HCT116 (cell line): ENCODE results near the gene ACSL5. TPM values are rescaled to one million over a fixed set of nuclear protein-coding genes. Genes with fewer than 3 reads are reported as not detected.

Source experiments
- ATAC-seq: fragments of 200-7000 bp; cut with Tn5 transposase; 2 replicates; pipeline ENCODE4 v1.9.1; 2020; ENCODE audit warnings: mild to moderate bottlenecking, moderate library complexity
- BruUV-seq: library from RNA; stranded (reverse); fragments of 400-500 nt; replicated peaks from 2 replicates; lab custom pipeline; 2021; lab: Mats Ljungman, UMichigan
- CTCF ChIA-PET: fragments of 300-600 bp; sonication (Branson Sonifier 250); formaldehyde crosslinking; loops from one replicate; lab custom pipeline; 2021; ENCODE audit warnings: antibody characterized with exemption; lab: Charles Lee
- POLR2A ChIA-PET: fragments of 300-600, 350-600 bp; sonication (Branson Sonifier 250); formaldehyde crosslinking; loops from one replicate; lab custom pipeline; 2021; ENCODE audit warnings: antibody characterized with exemption; lab: Charles Lee
- RAD21 ChIA-PET, 2 experiments: fragments of 300-600 bp; sonication (Branson Sonifier 250); formaldehyde crosslinking; loops; one replicate each; lab custom pipeline; 2023; ENCODE audit warnings: low total read pairs in 2 of 2; ENCODE audit not compliant: uncharacterized antibody in 2 of 2, unreplicated experiment in 2 of 2, low non-redundant PET in 1 of 2; lab: Charles Lee
- DNase-seq: peaks from one replicate; pipeline ENCODE4 v3.0.0-alpha.2; 2010; ENCODE audit warnings: low read depth, low spot score
- H2AFZ ChIP-seq: fragments of 200-600 bp; shearing (Covaris generic), sonication (generic); 2 replicates; pipeline ENCODE4 v1.6.1; 2017; ENCODE audit warnings: low read depth, mixed run types, mixed read lengths, antibody characterized with exemption, low read length; ENCODE audit not compliant: poor library complexity, severe bottlenecking
- H3K27ac ChIP-seq: 2 replicates; pipeline ENCODE4 v1.5.1; 2012; ENCODE audit warnings: low read depth, low read length
- H3K27me3 ChIP-seq: fragments of 200-600 bp; sonication (generic); 2 replicates; pipeline ENCODE4 v1.6.1; 2016; ENCODE audit warnings: mixed run types, low read length, mixed read lengths; ENCODE audit not compliant: insufficient read depth
- H3K36me3 ChIP-seq, 2 experiments: fragments of 200-500 bp in 1 of 2; fragments of 200-600 bp in 1 of 2; sonication (Bioruptor generic) in 1 of 2; sonication (generic) in 1 of 2; 2 replicates each; pipeline versions ENCODE4 v1.5.1 to v1.6.1; 2014 to 2016; ENCODE audit warnings: low read length in 2 of 2, inconsistent platforms in 1 of 2, mixed read lengths in 1 of 2, mixed run types in 1 of 2; ENCODE audit not compliant: insufficient read depth in 2 of 2, control insufficient read depth in 1 of 2
- H3K4me1 ChIP-seq, 2 experiments: fragments of 200-600 bp in 1 of 2; sonication (generic) in 1 of 2; 2 replicates each; pipeline versions ENCODE4 v1.5.1 to v1.6.1; 2012 to 2017; ENCODE audit warnings: low read length in 2 of 2, inconsistent platforms in 1 of 2, mild to moderate bottlenecking in 1 of 2, mixed read lengths in 1 of 2, mixed run types in 1 of 2, moderate library complexity in 1 of 2; ENCODE audit not compliant: insufficient read depth in 2 of 2, control insufficient read depth in 1 of 2
- H3K4me2 ChIP-seq: fragments of 200-600 bp; sonication (generic); 2 replicates; pipeline ENCODE4 v1.6.1; 2017; ENCODE audit warnings: mixed run types, low read length, mixed read lengths
- H3K4me3 ChIP-seq, 2 experiments: fragments of 200-600 bp in 1 of 2; sonication (generic) in 1 of 2; replicated peaks in 1 of 2; 2 replicates each; pipeline ENCODE4 v1.5.1; 2011 to 2016; ENCODE audit warnings: low read length in 2 of 2, control low read depth in 1 of 2, low read depth in 1 of 2, mild to moderate bottlenecking in 1 of 2, mixed read lengths in 1 of 2, mixed run types in 1 of 2
- H3K79me2 ChIP-seq: fragments of 200-600 bp; sonication (generic); 2 replicates; pipeline ENCODE4 v1.6.1; 2017; ENCODE audit warnings: mild to moderate bottlenecking, mixed run types, low read length, moderate library complexity, mixed read lengths; ENCODE audit not compliant: insufficient read depth
- H3K9ac ChIP-seq: fragments of 200-600 bp; sonication (generic); 2 replicates; pipeline ENCODE4 v1.6.1; 2016; ENCODE audit warnings: low read length, mixed read lengths
- H3K9me2 ChIP-seq: fragments of 200-600 bp; sonication (generic), shearing (Covaris generic); 2 replicates; pipeline ENCODE4 v1.6.1; 2017; ENCODE audit warnings: mixed run types, mild to moderate bottlenecking, moderate library complexity; ENCODE audit not compliant: insufficient read depth
- H3K9me3 ChIP-seq, 2 experiments: fragments of 200-500 bp in 1 of 2; fragments of 200-600 bp in 1 of 2; sonication (Bioruptor generic) in 1 of 2; sonication (generic) in 1 of 2; 2 replicates each; pipeline ENCODE4 v1.6.1; 2014 to 2017; ENCODE audit warnings: low read length in 2 of 2, mixed read lengths in 2 of 2, inconsistent platforms in 1 of 2, low read depth in 1 of 2, mild to moderate bottlenecking in 1 of 2, mixed run types in 1 of 2, moderate library complexity in 1 of 2; ENCODE audit not compliant: control insufficient read depth in 1 of 2, insufficient read depth in 1 of 2
- H4K20me1 ChIP-seq: fragments of 200-600 bp; sonication (generic), shearing (Covaris generic); 2 replicates; pipeline ENCODE4 v1.6.1; 2017; ENCODE audit warnings: mixed run types, mild to moderate bottlenecking, moderate library complexity; ENCODE audit not compliant: insufficient read depth
- ATF3 ChIP-seq: IDR thresholded peaks from 2 replicates; pipeline ENCODE4 v1.6.1; 2012
- CBX3 ChIP-seq: IDR thresholded peaks from 2 replicates; pipeline ENCODE4 v1.6.1; 2012; ENCODE audit warnings: low read depth
- CEBPB ChIP-seq: IDR thresholded peaks from 2 replicates; pipeline ENCODE4 v1.6.1; 2012; ENCODE audit warnings: low read depth
- CTCF ChIP-seq, 3 experiments: fragments of 200-600 bp in 1 of 3; sonication (generic) in 1 of 3; IDR thresholded peaks in 2 of 3; conservative IDR thresholded peaks in 1 of 3; 2 replicates each; pipeline ENCODE4 v1.5.1; 2012 to 2017; ENCODE audit warnings: low read depth in 2 of 3, low read length in 2 of 3, antibody characterized with exemption in 1 of 3, borderline replicate concordance in 1 of 3, control low read depth in 1 of 3, mild to moderate bottlenecking in 1 of 3, mixed read lengths in 1 of 3, mixed run types in 1 of 3, moderate library complexity in 1 of 3; ENCODE audit not compliant: insufficient read depth in 1 of 3
- EZH2phosphoT487 ChIP-seq: fragments of 200-600 bp; IDR thresholded peaks from 2 replicates; pipeline ENCODE4 v1.6.1; 2018; ENCODE audit warnings: antibody characterized with exemption, borderline replicate concordance
- FOSL1 ChIP-seq: IDR thresholded peaks from 2 replicates; pipeline ENCODE4 v1.6.1; 2012; ENCODE audit warnings: low read depth
- MAX ChIP-seq: IDR thresholded peaks from 2 replicates; pipeline ENCODE4 v1.6.1; 2012
- POLR2AphosphoS5 ChIP-seq: IDR thresholded peaks from 2 replicates; pipeline ENCODE4 v1.6.1; 2011; ENCODE audit warnings: mild to moderate bottlenecking, low read depth, low read length, moderate library complexity
- RAD21 ChIP-seq: IDR thresholded peaks from 2 replicates; pipeline ENCODE4 v1.6.1; 2012; ENCODE audit warnings: low read depth, mild to moderate bottlenecking
- SIN3A ChIP-seq: IDR thresholded peaks from 2 replicates; pipeline ENCODE4 v1.6.1; 2012; ENCODE audit warnings: low read depth
- SRF ChIP-seq: IDR thresholded peaks from 2 replicates; pipeline ENCODE4 v1.6.1; 2012; ENCODE audit warnings: low read depth
- TCF7L2 ChIP-seq: IDR thresholded peaks from 2 replicates; pipeline ENCODE4 v1.7.0; 2011; ENCODE audit warnings: borderline replicate concordance, inconsistent platforms; ENCODE audit not compliant: insufficient read depth, insufficient read length; ENCODE audit errors: extremely low read depth
- YY1 ChIP-seq: IDR thresholded peaks from 2 replicates; pipeline ENCODE4 v1.6.1; 2011; ENCODE audit warnings: low read length, low read depth, moderate library complexity, mild to moderate bottlenecking; ENCODE audit not compliant: insufficient replicate concordance; ENCODE audit errors: extremely low read depth
- ZFX ChIP-seq: fragments of 450-650 bp; IDR thresholded peaks from 2 replicates; pipeline ENCODE4 v1.6.1; 2017
- ZNF274 ChIP-seq: fragments of 200-500 bp; sonication (Bioruptor generic); IDR thresholded peaks from 2 replicates; pipeline ENCODE4 v1.6.1; 2014; ENCODE audit warnings: mild to moderate bottlenecking, low read depth, low read length, inconsistent platforms
- intact Hi-C: fragments of 100-400 bp; cut with micrococcal nuclease; formaldehyde crosslinking; loops from 2 replicates; pipeline ENCODE4 v1.10.0; 2022
- total RNA-seq: library from RNA; stranded (reverse); gene quantifications from one replicate; pipeline ENCODE4 v1.2.1, GENCODE V29; 2021; ENCODE audit not compliant: unreplicated experiment

ACSL5 gene
- total RNA-seq, 1 experiment from 2014 or later = 195 TPM

- no TSS peak for BruUV-seq
Measured at GRCh38 chr10:112340601-112341000, 33.3 kb upstream of the ACSL5 start.

GRCh38 chr10:112343056-112343806 is 30.7 kb upstream of the ACSL5 start:
- no peak overlapping the region for H3K4me3 ChIP-seq
- no peaks in the 10 kb centered on the region for H3K79me2 ChIP-seq
- intact Hi-C loops = no loop called here
- no peaks in the 10 kb centered on the region for H3K9me3 ChIP-seq
- RAD21 ChIA-PET = no interaction called here
- H3K36me3 ChIP-seq = no peaks in the 10 kb centered on the region
- ATAC-seq (no peak), DNase-seq (no peak)
- no peak overlapping the region for H3K9ac ChIP-seq
- no peak overlapping the region for H3K4me2 ChIP-seq
- CTCF ChIA-PET = interaction anchor here (1.1 kb wide), 1 partner anchor 92 kb away, joined by 4 read pairs; no protein-coding TSS in a partner anchor
- peaks cover 13 to 44% of the 10 kb centered on the region in 2 experiments; a peak in 3 of 4 replicates for H3K4me1 ChIP-seq
- H2AFZ ChIP-seq = no peak overlapping the region
- POLR2A ChIA-PET = no interaction called here
- H4K20me1 ChIP-seq = no peaks in the 10 kb centered on the region
- no peaks in the 10 kb centered on the region for H3K9me2 ChIP-seq
- TF ChIP-seq SRF (no peak), ZNF274 (no peak), YY1 (no peak), ZFX (0 out of 2 replicates have a peak, but pooled peaks have one; percentile 19), CTCF (IDR thresholded peaks at IDR 0.05 in 2 of 3, conservative IDR thresholded peaks at IDR 0.05 in 1 of 3; ENCODE audit: borderline replicate concordance in 1 of 3, insufficient read depth in 1 of 3, low read depth in 2 of 3, low read length in 2 of 3) (no peak)
- no peak overlapping the region; the same call in 1 of the 2 replicates for H3K27ac ChIP-seq
- no TSS peak for BruUV-seq
- no peaks in the 10 kb centered on the region for H3K27me3 ChIP-seq

More at GRCh38 chr10:112340601-112341000, 33.3 kb upstream of the ACSL5 start:
- intact Hi-C loops = no loop called here
- POLR2A ChIA-PET = interaction anchor here (0.6 kb wide), 1 partner anchor 45 kb away, joined by 3 read pairs; no protein-coding TSS in a partner anchor
- Histone ChIP-seq H3K9me2 (no peaks in the 10 kb centered on the region), H3K4me2 (no peak overlapping the region), H3K9ac (no peak overlapping the region), H3K79me2 (no peaks in the 10 kb centered on the region), H3K27me3 (no peaks in the 10 kb centered on the region)
- DNase-seq (no peak), ATAC-seq (no peak)
- TF ChIP-seq RAD21 (no peak), SIN3A (no peak), CBX3 (no peak), EZH2phosphoT487 (no peak), FOSL1 (no peak), TCF7L2 (no peak), CEBPB (no peak), ATF3 (no peak), ZNF274 (no peak), POLR2AphosphoS5 (no peak), YY1 (no peak), MAX (no peak)
- TF ChIP-seq, all 23 proteins: peak for 0
- ChIA-PET RAD21 (no interaction called here), CTCF (no interaction called here)
- no peaks in the 10 kb centered on the region for H4K20me1 ChIP-seq
- no peak overlapping the region for H2AFZ ChIP-seq
- H3K4me3 ChIP-seq = no peak overlapping the region
- peaks cover 23 to 66% of the 10 kb centered on the region in 2 experiments for H3K4me1 ChIP-seq
- H3K9me3 ChIP-seq = no peaks in the 10 kb centered on the region
- no peak overlapping the region for H3K27ac ChIP-seq
- no peaks in the 10 kb centered on the region for H3K36me3 ChIP-seq
